Neural cell (in vitro differentiated cells): ENCODE results near the gene SLC2A1. TPM values are rescaled to one million over a fixed set of nuclear protein-coding genes. Genes with fewer than 3 reads are reported as not detected.

Experiments used
- H2AFZ ChIP-seq: fragments of 200-600, 300-800 bp; sonication (generic), shearing (Covaris generic); 2 replicates; pipeline ENCODE4 v1.6.0; 2014; ENCODE audit warnings: low read depth, mild to moderate bottlenecking, antibody characterized with exemption, low read length, moderate library complexity
- H3F3A ChIP-seq: fragments of 200-600 bp; shearing (Covaris generic); 2 replicates; pipeline ENCODE4 v1.6.1; 2016; ENCODE audit warnings: mild to moderate bottlenecking, moderate library complexity, mixed read lengths, antibody characterized with exemption, low read length; ENCODE audit not compliant: insufficient read depth, poor library complexity, severe bottlenecking
- H3K27ac ChIP-seq: fragments of 200-600, 300-800 bp; sonication (generic), shearing (Covaris generic); 2 replicates; pipeline ENCODE4 v1.5.1; 2014; ENCODE audit warnings: mild to moderate bottlenecking, low read length, moderate library complexity
- H3K27me3 ChIP-seq: fragments of 300-800, 200-600 bp; sonication (generic), shearing (Covaris generic); 2 replicates; pipeline ENCODE4 v1.6.0; 2014; ENCODE audit warnings: mild to moderate bottlenecking, low read depth, low read length, moderate library complexity; ENCODE audit not compliant: insufficient read depth
- H3K36me3 ChIP-seq: fragments of 300-800, 200-600 bp; sonication (generic), shearing (Covaris generic); 2 replicates; pipeline ENCODE4 v1.5.1; 2014; ENCODE audit warnings: mild to moderate bottlenecking, antibody characterized with exemption, low read length, moderate library complexity; ENCODE audit not compliant: insufficient read depth
- H3K4me2 ChIP-seq: fragments of 300-800, 200-600 bp; sonication (generic), shearing (Covaris generic); 2 replicates; pipeline ENCODE4 v1.6.0; 2014; ENCODE audit warnings: mild to moderate bottlenecking, low read length
- H3K4me3 ChIP-seq: fragments of 300-800, 200-600 bp; sonication (generic), shearing (Covaris generic); 2 replicates; pipeline ENCODE4 v1.5.1; 2014; ENCODE audit warnings: mild to moderate bottlenecking, low read length, moderate library complexity
- H3K79me2 ChIP-seq: fragments of 200-600 bp; shearing (Covaris generic); replicated peaks from 2 replicates; pipeline ENCODE4 v1.6.0; 2014; ENCODE audit warnings: mild to moderate bottlenecking, low read length, moderate library complexity; ENCODE audit not compliant: insufficient read depth
- H3K9ac ChIP-seq: fragments of 300-800, 200-600 bp; sonication (generic), shearing (Covaris generic); 2 replicates; pipeline ENCODE4 v1.6.1; 2016; ENCODE audit warnings: mild to moderate bottlenecking, low read length, mixed read lengths
- H3K9me2 ChIP-seq: fragments of 200-600 bp; shearing (Covaris generic); 2 replicates; pipeline ENCODE4 v1.6.1; 2016; ENCODE audit warnings: mild to moderate bottlenecking, low read length, mixed read lengths; ENCODE audit not compliant: insufficient read depth
- H3K9me3 ChIP-seq: fragments of 200-600, 300-800 bp; sonication (generic), shearing (Covaris generic); 2 replicates; pipeline ENCODE4 v1.6.1; 2016; ENCODE audit warnings: mild to moderate bottlenecking, mixed run types, low read length, moderate library complexity, mixed read lengths
- H4K20me1 ChIP-seq: fragments of 200-600 bp; shearing (Covaris generic); 2 replicates; pipeline ENCODE4 v1.6.1; 2016; ENCODE audit warnings: mild to moderate bottlenecking, mixed run types; ENCODE audit not compliant: insufficient read depth
- CTCF ChIP-seq: fragments of 450-650 bp; IDR thresholded peaks from 2 replicates; pipeline ENCODE4 v1.5.1; 2014; ENCODE audit warnings: antibody characterized with exemption, mild to moderate bottlenecking, moderate library complexity; ENCODE audit not compliant: poor library complexity, severe bottlenecking
- EP300 ChIP-seq: fragments of 450-650 bp; conservative IDR thresholded peaks from 2 replicates; pipeline ENCODE4 v1.6.1; 2014; ENCODE audit warnings: antibody characterized with exemption, mild to moderate bottlenecking, moderate library complexity; ENCODE audit not compliant: poor library complexity, severe bottlenecking
- EZH2 ChIP-seq: fragments of 200-600, 300-800 bp; shearing (Covaris generic), sonication (generic); IDR thresholded peaks from 2 replicates; pipeline ENCODE4 v1.6.1; 2014; ENCODE audit warnings: antibody characterized with exemption, low read length, borderline replicate concordance, mild to moderate bottlenecking; ENCODE audit not compliant: insufficient read depth, poor library complexity, severe bottlenecking
- MXI1 ChIP-seq: fragments of 450-650 bp; conservative IDR thresholded peaks from 2 replicates; pipeline ENCODE4 v1.6.1; 2014; ENCODE audit warnings: antibody characterized with exemption, mild to moderate bottlenecking; ENCODE audit not compliant: poor library complexity, severe bottlenecking
- POLR2AphosphoS5 ChIP-seq: IDR thresholded peaks from 2 replicates; pipeline ENCODE4 v1.6.1; 2012
- RAD21 ChIP-seq: fragments of 450-650 bp; conservative IDR thresholded peaks from 2 replicates; pipeline ENCODE4 v1.6.1; 2014; ENCODE audit warnings: antibody characterized with exemption, mild to moderate bottlenecking, moderate library complexity
- SMC3 ChIP-seq: fragments of 450-650 bp; conservative IDR thresholded peaks from 2 replicates; pipeline ENCODE4 v1.6.1; 2014; ENCODE audit warnings: antibody characterized with exemption, mild to moderate bottlenecking, moderate library complexity; ENCODE audit not compliant: poor library complexity
- TAF1 ChIP-seq: IDR thresholded peaks from 2 replicates; pipeline ENCODE4 v1.6.1; 2012; ENCODE audit warnings: low read depth
- polyA plus RNA-seq: library from polyadenylated mRNA; depleted of rRNA; stranded (reverse); fragments of >200 nt; gene quantifications from 2 replicates; pipeline ENCODE4 v1.2.3, GENCODE V29; 2014
- TF ChIP-seq, protein P1 (sequence below): IDR thresholded peaks from 2 replicates; pipeline ENCODE4 v1.6.1; 2012; ENCODE audit warnings: borderline replicate concordance

Gene SLC2A1
- polyA plus RNA-seq, 1 donor from 2014 or later = 39.4 TPM

DNA sequence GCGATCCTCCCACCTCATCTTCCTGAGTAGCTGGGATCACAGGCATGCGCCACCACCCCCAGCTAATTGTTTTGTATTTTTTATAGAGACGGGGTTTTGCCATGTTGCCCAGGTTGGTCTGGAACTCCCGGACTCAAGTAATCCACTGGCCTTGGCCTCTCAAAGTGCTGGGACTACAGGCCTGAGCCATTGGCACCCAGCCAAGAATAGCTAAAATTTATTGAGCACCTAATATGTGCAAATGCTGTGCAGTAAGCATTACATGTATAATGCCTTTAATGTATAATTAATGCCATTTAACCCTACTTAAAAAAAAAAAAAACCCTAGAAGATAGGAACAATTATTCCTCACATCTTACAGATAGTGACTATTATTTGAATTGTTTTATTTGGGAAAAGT lies 69.4 kb downstream of the SLC2A1 start:
- no peak overlapping the region for H3K9ac ChIP-seq
- H3K79me2 ChIP-seq = no peaks in the 10 kb centered on the region
- no peak overlapping the region for H2AFZ ChIP-seq
- H3K9me2 ChIP-seq = no peaks in the 10 kb centered on the region
- H3K27ac ChIP-seq = no peak overlapping the region
- no peaks in the 10 kb centered on the region for H3K36me3 ChIP-seq
- no peaks in the 10 kb centered on the region for H3K27me3 ChIP-seq
- no peaks in the 10 kb centered on the region for H4K20me1 ChIP-seq
- no peaks in the 10 kb centered on the region for H3K9me3 ChIP-seq
- H3K4me3 ChIP-seq = no peak overlapping the region
- H3K4me2 ChIP-seq = no peak overlapping the region
- no peaks in the 10 kb centered on the region for H3F3A ChIP-seq
- TF ChIP-seq MXI1 (no peak), RAD21 (no peak), EP300 (no peak), POLR2AphosphoS5 (no peak), SMC3 (no peak), TAF1 (no peak), CTCF (no peak), EZH2 (no peak)
- TF ChIP-seq, protein P1, sequence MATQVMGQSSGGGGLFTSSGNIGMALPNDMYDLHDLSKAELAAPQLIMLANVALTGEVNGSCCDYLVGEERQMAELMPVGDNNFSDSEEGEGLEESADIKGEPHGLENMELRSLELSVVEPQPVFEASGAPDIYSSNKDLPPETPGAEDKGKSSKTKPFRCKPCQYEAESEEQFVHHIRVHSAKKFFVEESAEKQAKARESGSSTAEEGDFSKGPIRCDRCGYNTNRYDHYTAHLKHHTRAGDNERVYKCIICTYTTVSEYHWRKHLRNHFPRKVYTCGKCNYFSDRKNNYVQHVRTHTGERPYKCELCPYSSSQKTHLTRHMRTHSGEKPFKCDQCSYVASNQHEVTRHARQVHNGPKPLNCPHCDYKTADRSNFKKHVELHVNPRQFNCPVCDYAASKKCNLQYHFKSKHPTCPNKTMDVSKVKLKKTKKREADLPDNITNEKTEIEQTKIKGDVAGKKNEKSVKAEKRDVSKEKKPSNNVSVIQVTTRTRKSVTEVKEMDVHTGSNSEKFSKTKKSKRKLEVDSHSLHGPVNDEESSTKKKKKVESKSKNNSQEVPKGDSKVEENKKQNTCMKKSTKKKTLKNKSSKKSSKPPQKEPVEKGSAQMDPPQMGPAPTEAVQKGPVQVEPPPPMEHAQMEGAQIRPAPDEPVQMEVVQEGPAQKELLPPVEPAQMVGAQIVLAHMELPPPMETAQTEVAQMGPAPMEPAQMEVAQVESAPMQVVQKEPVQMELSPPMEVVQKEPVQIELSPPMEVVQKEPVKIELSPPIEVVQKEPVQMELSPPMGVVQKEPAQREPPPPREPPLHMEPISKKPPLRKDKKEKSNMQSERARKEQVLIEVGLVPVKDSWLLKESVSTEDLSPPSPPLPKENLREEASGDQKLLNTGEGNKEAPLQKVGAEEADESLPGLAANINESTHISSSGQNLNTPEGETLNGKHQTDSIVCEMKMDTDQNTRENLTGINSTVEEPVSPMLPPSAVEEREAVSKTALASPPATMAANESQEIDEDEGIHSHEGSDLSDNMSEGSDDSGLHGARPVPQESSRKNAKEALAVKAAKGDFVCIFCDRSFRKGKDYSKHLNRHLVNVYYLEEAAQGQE = no peak

GRCh38 chr1:42888013-42888633 lies 70.5 kb downstream of the SLC2A1 start:
- Histone ChIP-seq H3K27ac (no peak overlapping the region), H3K79me2 (no peaks in the 10 kb centered on the region), H3K9ac (no peak overlapping the region), H3F3A (no peaks in the 10 kb centered on the region), H2AFZ (no peak overlapping the region), H3K36me3 (no peaks in the 10 kb centered on the region), H3K9me2 (no peaks in the 10 kb centered on the region), H3K4me3 (no peak overlapping the region), H3K4me2 (no peak overlapping the region), H4K20me1 (no peaks in the 10 kb centered on the region), H3K9me3 (no peaks in the 10 kb centered on the region), H3K27me3 (no peaks in the 10 kb centered on the region)
- TF ChIP-seq RAD21 (no peak), CTCF (no peak), EP300 (no peak), TAF1 (no peak), MXI1 (no peak), POLR2AphosphoS5 (no peak), SMC3 (no peak)
- TF ChIP-seq, protein P1 = no peak
